RWPE2 (cell line): ENCODE measurements around the gene LIMK1.

Experiments used
- ATAC-seq: fragments of 200-7000 bp; cut with Tn5 transposase; 3 replicates; pipeline ENCODE4 v1.9.1; 2021; ENCODE audit warnings: low read depth
- DNase-seq: peaks from one replicate; pipeline ENCODE4 v3.0.0-alpha.2; 2020; ENCODE audit warnings: low spot score
- H3K27ac ChIP-seq: fragments of 450-650 bp; 2 replicates; pipeline ENCODE4 v1.5.1; 2017; ENCODE audit warnings: mild to moderate bottlenecking; ENCODE audit not compliant: poor library complexity, severe bottlenecking
- H3K27me3 ChIP-seq: fragments of 250-450 bp; sonication (Bioruptor Pico); 2 replicates; pipeline ENCODE4 v1.5.1; 2021; ENCODE audit warnings: mild to moderate bottlenecking, moderate library complexity; ENCODE audit not compliant: insufficient read depth, poor library complexity, severe bottlenecking
- H3K36me3 ChIP-seq: fragments of 250-450 bp; sonication (Bioruptor Pico); 2 replicates; pipeline ENCODE4 v1.5.1; 2020; ENCODE audit warnings: low read depth, mild to moderate bottlenecking, moderate library complexity
- H3K4me1 ChIP-seq: fragments of 250-450 bp; sonication (Bioruptor Pico); 2 replicates; pipeline ENCODE4 v1.5.1; 2021; ENCODE audit warnings: mild to moderate bottlenecking, moderate library complexity; ENCODE audit not compliant: insufficient read depth, poor library complexity, severe bottlenecking
- H3K4me3 ChIP-seq: fragments of 250-450 bp; sonication (Bioruptor Pico); 2 replicates; pipeline ENCODE4 v1.5.1; 2021; ENCODE audit warnings: mild to moderate bottlenecking, moderate library complexity; ENCODE audit not compliant: severe bottlenecking
- H3K9me3 ChIP-seq: fragments of 250-450 bp; sonication (Bioruptor Pico); 2 replicates; pipeline ENCODE4 v1.5.1; 2021; ENCODE audit warnings: mild to moderate bottlenecking, moderate library complexity; ENCODE audit not compliant: severe bottlenecking
- CTCF ChIP-seq: fragments of 450-650 bp; IDR thresholded peaks from one replicate; pipeline ENCODE4 v1.5.1; 2017; ENCODE audit warnings: mild to moderate bottlenecking, moderate library complexity; ENCODE audit not compliant: poor library complexity, severe bottlenecking

Gene LIMK1

GRCh38 chr7:74104702-74105101 lies 21.1 kb downstream of the LIMK1 start:
- TF ChIP-seq CTCF = no peak
- H3K4me1 ChIP-seq = peaks cover 6% of the 10 kb centered on the region
- H3K36me3 ChIP-seq = peaks cover 52% of the 10 kb centered on the region
- DNase-seq (no peak), ATAC-seq (peak; percentile 80)
- no peaks in the 10 kb centered on the region for H3K9me3 ChIP-seq
- H3K27ac ChIP-seq = peak overlapping the region; percentile 52
- no peaks in the 10 kb centered on the region for H3K27me3 ChIP-seq
- H3K4me3 ChIP-seq = no peak overlapping the region

GRCh38 chr7:74105992-74106391 lies 22.4 kb downstream of the LIMK1 start:
- H3K36me3 ChIP-seq = peaks cover 56% of the 10 kb centered on the region
- TF ChIP-seq CTCF = no peak

GRCh38 chr7:74106846-74107245 lies 23.2 kb downstream of the LIMK1 start:
- no peak for ATAC-seq
- Histone ChIP-seq H3K4me1 (peaks cover 6% of the 10 kb centered on the region), H3K36me3 (peaks cover 65% of the 10 kb centered on the region), H3K27ac (no peak overlapping the region), H3K9me3 (no peaks in the 10 kb centered on the region), H3K4me3 (no peak overlapping the region), H3K27me3 (no peaks in the 10 kb centered on the region)
- no peak for TF ChIP-seq CTCF
- DNase-seq = no peak

More at GRCh38 chr7:74105992-74106391, 22.4 kb downstream of the LIMK1 start:
- no peak overlapping the region for H3K4me3 ChIP-seq
- H3K4me1 ChIP-seq = peaks cover 6% of the 10 kb centered on the region
- no peaks in the 10 kb centered on the region for H3K9me3 ChIP-seq
- no peak overlapping the region for H3K27ac ChIP-seq
- no peaks in the 10 kb centered on the region for H3K27me3 ChIP-seq
- no peak for ATAC-seq
- DNase-seq = no peak

- Histone ChIP-seq H3K27me3 (no peaks in the 10 kb centered on the region), H3K4me1 (no peaks in the 10 kb centered on the region), H3K9me3 (no peaks in the 10 kb centered on the region), H3K4me3 (no peak overlapping the region), H3K36me3 (peaks cover 41% of the 10 kb centered on the region), H3K27ac (no peak overlapping the region)
- ATAC-seq (no peak), DNase-seq (no peak)
- peak; percentile 10 for TF ChIP-seq CTCF
Measured at GRCh38 chr7:74115326-74115725, 31.7 kb downstream of the LIMK1 start.

GRCh38 chr7:74116356-74116755 lies 32.8 kb downstream of the LIMK1 start:
- DNase-seq (no peak), ATAC-seq (no peak)
- H3K4me3 ChIP-seq = no peak overlapping the region
- H3K27me3 ChIP-seq = no peaks in the 10 kb centered on the region
- TF ChIP-seq CTCF = no peak
- no peaks in the 10 kb centered on the region for H3K9me3 ChIP-seq
- no peaks in the 10 kb centered on the region for H3K4me1 ChIP-seq
- H3K27ac ChIP-seq = no peak overlapping the region
- H3K36me3 ChIP-seq = peaks cover 31% of the 10 kb centered on the region
